Mesothelial cell of epicardium (in vitro differentiated cells): ENCODE data around the gene RTN4. TPM values are rescaled to one million over a fixed set of nuclear protein-coding genes. Genes with fewer than 3 reads are reported as not detected.
"Not testable (repeated sequence)": the region's sequence is repeated elsewhere in the genome, so short reads cannot be mapped to it uniquely, and the experiment has no call there.

ENCODE experiments used
- DNase-seq, 2 experiments: peaks; one replicate each; pipeline ENCODE4 v3.0.0; 2021; ENCODE audit warnings: low spot score in 2 of 2; ENCODE audit not compliant: unreplicated experiment in 2 of 2
- H3K27ac Mint-ChIP-seq: 2 replicates; pipeline ENCODE4 v1.8.0; 2021; ENCODE audit warnings: mixed read lengths
- H3K27me3 Mint-ChIP-seq: 2 replicates; pipeline ENCODE4 v1.8.0; 2021; ENCODE audit warnings: low read depth, mixed read lengths
- H3K36me3 Mint-ChIP-seq: 2 replicates; pipeline ENCODE4 v1.8.0; 2021; ENCODE audit warnings: mixed read lengths
- H3K4me1 Mint-ChIP-seq: 2 replicates; pipeline ENCODE4 v1.8.0; 2021; ENCODE audit warnings: mixed read lengths
- H3K4me3 Mint-ChIP-seq: 2 replicates; pipeline ENCODE4 v1.8.0; 2021; ENCODE audit warnings: mild to moderate bottlenecking, moderate library complexity, mixed read lengths
- H3K9me3 Mint-ChIP-seq: 2 replicates; pipeline ENCODE4 v1.8.0; 2021; ENCODE audit warnings: mixed read lengths
- total RNA-seq: library from RNA; stranded (reverse); gene quantifications from 3 replicates; pipeline ENCODE4 v1.2.1, GENCODE V29; 2021
- TF ChIP-seq, protein P1 (sequence below): fragments of 200-600 bp; sonication (generic); IDR thresholded peaks from one replicate; pipeline ENCODE4 v1.5.0; 2021; ENCODE audit warnings: antibody characterized with exemption; ENCODE audit not compliant: unreplicated experiment

The RTN4 gene
- total RNA-seq, 1 donor from 2014 or later: 178 TPM

DNA sequence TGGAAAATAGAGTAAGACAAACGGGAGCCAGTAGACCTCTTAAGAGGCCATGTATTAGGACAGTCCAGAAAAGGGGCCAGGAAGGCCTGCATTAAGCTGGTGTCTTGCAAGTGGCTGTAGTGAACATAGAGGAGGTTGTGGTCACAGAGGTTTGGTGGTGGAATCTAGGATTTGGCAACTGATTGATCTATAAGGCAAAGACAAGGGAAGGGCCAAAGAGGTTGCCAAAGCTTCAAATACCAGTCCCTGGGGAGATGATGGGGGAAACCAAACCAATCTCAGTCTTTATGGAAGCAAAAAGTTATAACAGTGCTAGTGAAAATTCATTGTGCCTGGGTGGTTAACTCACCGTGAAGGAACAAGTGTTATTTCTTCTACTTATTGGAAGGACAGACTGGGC is 28.7 kb upstream of the RTN4 start:
- no peaks in the 10 kb centered on the region for H3K4me1 Mint-ChIP-seq
- H3K9me3 Mint-ChIP-seq: peaks cover 35% of the 10 kb centered on the region
- no peak for DNase-seq
- no peaks in the 10 kb centered on the region for H3K36me3 Mint-ChIP-seq
- H3K4me3 Mint-ChIP-seq: no peak overlapping the region
- no peak overlapping the region for H3K27ac Mint-ChIP-seq
- H3K27me3 Mint-ChIP-seq: no peaks in the 10 kb centered on the region
- TF ChIP-seq, protein P1, sequence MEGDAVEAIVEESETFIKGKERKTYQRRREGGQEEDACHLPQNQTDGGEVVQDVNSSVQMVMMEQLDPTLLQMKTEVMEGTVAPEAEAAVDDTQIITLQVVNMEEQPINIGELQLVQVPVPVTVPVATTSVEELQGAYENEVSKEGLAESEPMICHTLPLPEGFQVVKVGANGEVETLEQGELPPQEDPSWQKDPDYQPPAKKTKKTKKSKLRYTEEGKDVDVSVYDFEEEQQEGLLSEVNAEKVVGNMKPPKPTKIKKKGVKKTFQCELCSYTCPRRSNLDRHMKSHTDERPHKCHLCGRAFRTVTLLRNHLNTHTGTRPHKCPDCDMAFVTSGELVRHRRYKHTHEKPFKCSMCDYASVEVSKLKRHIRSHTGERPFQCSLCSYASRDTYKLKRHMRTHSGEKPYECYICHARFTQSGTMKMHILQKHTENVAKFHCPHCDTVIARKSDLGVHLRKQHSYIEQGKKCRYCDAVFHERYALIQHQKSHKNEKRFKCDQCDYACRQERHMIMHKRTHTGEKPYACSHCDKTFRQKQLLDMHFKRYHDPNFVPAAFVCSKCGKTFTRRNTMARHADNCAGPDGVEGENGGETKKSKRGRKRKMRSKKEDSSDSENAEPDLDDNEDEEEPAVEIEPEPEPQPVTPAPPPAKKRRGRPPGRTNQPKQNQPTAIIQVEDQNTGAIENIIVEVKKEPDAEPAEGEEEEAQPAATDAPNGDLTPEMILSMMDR: no peak

- TF ChIP-seq, protein P1: no peak
- no peak for DNase-seq
- no peak overlapping the region for H3K27ac Mint-ChIP-seq
- peaks cover 35% of the 10 kb centered on the region for H3K9me3 Mint-ChIP-seq
- H3K27me3 Mint-ChIP-seq: no peaks in the 10 kb centered on the region
- no peak overlapping the region for H3K4me3 Mint-ChIP-seq
- no peaks in the 10 kb centered on the region for H3K4me1 Mint-ChIP-seq
- H3K36me3 Mint-ChIP-seq: no peaks in the 10 kb centered on the region
These were observed 26.5 kb upstream of the RTN4 start for GRCh38 chr2:55076721-55077120.

GRCh38 chr2:55076019-55076418 is 25.8 kb upstream of the RTN4 start:
- not testable (repeated sequence) for H3K27ac Mint-ChIP-seq, H3K27me3 Mint-ChIP-seq, DNase-seq, H3K4me1 Mint-ChIP-seq, H3K36me3 Mint-ChIP-seq, H3K4me3 Mint-ChIP-seq
- H3K9me3 Mint-ChIP-seq: peaks cover 35% of the 10 kb centered on the region

DNA sequence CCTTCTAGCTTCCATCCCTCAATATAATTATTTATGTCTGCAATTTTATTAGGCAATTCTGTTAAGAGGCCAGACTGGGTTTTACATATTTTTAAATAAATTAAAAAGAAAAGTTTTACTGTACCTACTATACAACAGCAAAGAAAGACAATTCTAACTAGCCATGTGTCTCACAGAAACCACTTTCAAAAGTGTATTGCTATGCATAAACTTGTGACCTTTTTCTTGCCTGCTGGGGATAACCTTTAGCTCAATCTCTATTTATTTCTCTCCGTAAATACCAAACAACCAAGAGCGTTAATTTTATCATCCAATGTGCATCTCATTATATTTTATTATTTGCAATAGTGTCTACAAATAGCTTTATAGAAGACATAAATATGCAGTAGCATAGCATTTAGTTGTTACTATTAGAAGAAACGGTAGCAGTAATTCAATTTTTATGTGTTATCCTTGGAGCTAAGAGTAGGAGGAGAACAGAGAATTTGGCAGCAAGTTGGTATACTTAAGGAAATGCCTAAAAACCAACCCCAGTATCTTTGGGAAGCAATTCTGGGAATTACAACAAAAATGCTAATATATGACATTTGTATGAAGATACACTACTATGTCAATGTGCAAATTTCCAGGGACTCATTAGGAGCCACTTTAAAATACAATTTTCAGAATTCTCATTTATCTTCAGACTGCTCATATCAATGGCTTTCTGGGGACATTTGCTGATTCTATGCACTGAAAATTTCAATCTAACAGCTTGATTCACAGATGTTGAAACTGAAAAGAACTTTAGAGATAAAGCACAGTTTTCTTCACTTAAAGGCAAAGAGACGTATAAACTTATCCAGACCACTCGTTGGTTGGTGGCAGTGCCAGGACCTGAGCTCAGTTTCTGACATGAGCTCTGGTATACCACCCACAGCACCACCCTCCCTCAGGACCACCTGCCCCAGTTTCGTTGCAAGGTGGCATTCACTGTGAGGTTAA is 23.0 kb upstream of the RTN4 start:
- DNase-seq: no peak
- Mint-ChIP-seq H3K36me3 (no peaks in the 10 kb centered on the region), H3K4me3 (no peak overlapping the region), H3K27me3 (no peaks in the 10 kb centered on the region), H3K4me1 (peaks cover 5% of the 10 kb centered on the region), H3K27ac (no peak overlapping the region), H3K9me3 (peaks cover 22% of the 10 kb centered on the region)
- TF ChIP-seq, protein P1: no peak

DNA sequence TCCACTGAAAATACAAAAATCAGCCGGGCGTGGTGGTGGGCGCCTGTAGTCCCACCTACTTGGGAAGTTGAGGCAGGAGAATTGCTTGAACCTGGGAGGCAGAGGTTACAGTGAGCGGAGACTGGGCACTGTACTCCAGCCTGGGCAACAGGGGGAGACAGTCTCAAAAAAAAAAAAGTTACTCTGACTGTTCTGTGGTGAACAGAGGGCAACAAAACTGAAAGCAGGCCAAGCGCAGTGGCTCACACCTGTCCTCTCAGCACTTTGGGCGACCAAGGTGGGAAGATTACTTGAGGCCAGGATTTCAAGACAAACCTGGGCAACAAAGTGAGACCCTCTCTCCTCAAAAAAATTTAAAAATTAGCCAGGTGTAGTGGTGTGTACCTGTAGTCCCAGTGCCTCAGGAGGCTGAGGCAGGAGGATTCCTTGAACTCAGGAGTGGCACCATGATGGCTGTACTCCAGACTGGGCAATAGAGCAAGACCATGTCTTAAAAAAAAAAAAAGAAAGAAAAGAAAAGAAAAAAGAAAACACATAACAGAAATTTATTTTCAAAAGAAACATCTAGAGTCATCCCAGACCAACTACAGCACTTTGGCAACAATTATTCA is 13.6 kb upstream of the RTN4 start:
- Mint-ChIP-seq H3K36me3 (no peaks in the 10 kb centered on the region), H3K4me3 (no peak overlapping the region), H3K27me3 (no peaks in the 10 kb centered on the region), H3K4me1 (no peaks in the 10 kb centered on the region), H3K27ac (no peak overlapping the region), H3K9me3 (peaks cover 5% of the 10 kb centered on the region)
- no peak for DNase-seq
- TF ChIP-seq, protein P1: no peak

DNA sequence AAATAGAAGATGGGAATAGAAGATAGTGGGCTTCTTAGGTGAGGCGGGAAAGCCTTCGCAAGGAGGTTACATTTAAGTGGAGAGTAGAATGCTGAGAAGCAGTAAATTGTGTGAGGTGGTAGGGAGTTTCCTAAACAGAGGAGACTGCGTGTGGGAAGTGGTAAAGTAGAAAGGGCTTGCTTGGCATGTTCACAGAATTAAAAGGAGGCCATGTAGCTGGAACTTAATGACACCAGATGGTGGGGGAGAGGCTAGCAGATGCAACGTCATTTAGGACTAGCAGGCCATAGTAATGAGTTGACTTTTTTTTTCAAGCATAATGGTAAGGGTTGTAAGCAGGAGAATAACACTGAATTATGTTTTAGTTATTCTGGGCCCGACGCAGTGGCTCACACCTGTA is 13.0 kb upstream of the RTN4 start:
- Mint-ChIP-seq H3K36me3 (no peaks in the 10 kb centered on the region), H3K4me1 (no peaks in the 10 kb centered on the region), H3K27ac (no peak overlapping the region), H3K4me3 (no peak overlapping the region), H3K27me3 (no peaks in the 10 kb centered on the region), H3K9me3 (peaks cover 5% of the 10 kb centered on the region)
- TF ChIP-seq, protein P1: no peak
- no peak for DNase-seq
